T-cell (primary cell): ENCODE measurements around the gene MT1M. TPM values are rescaled to one million over a fixed set of nuclear protein-coding genes. Genes with fewer than 3 reads are reported as not detected.
"Not testable (repeated sequence)": the region's sequence is repeated elsewhere in the genome, so short reads cannot be mapped to it uniquely, and the experiment has no call there.

Experiments used
- ATAC-seq, 4 experiments: fragments of 200-7000 bp in 3 of 4; fragments of 150-1000 bp in 1 of 4; cut with Tn5 transposase; replicated peaks in 1 of 4; 1 replicate in 3 of 4; 2 replicates in 1 of 4; pipeline ENCODE4 v1.10.0; 2021; ENCODE audit warnings: moderate library complexity in 3 of 4, mild to moderate bottlenecking in 2 of 4, moderate number of reproducible peaks in 1 of 4
- CTCF ChIA-PET, 2 donors: fragments of 300-600 bp; sonication (Branson Sonifier 250); formaldehyde crosslinking; loops; one replicate each; lab custom pipeline; 2022; ENCODE audit warnings: antibody characterized with exemption in 2 of 2; lab: Charles Lee
- POLR2A ChIA-PET, 2 donors: fragments of 300-600 bp; sonication (Branson Sonifier 250); formaldehyde crosslinking; loops; one replicate each; lab custom pipeline; 2022; ENCODE audit warnings: antibody characterized with exemption in 2 of 2; lab: Charles Lee
- DNase-seq, 35 experiments: peaks; one replicate each; pipeline versions ENCODE4 v3.0.0 to v3.0.0-alpha.2; 2013 to 2023
- H3K27ac ChIP-seq: one replicate; pipeline ENCODE4 v1.5.1; 2013; ENCODE audit warnings: low read length
- H3K27me3 ChIP-seq, 2 experiments: replicated peaks in 1 of 2; 1 replicate in 1 of 2; 2 replicates in 1 of 2; pipeline versions ENCODE4 v1.6.1 to v1.7.0; 2013; ENCODE audit warnings: low read length in 1 of 2, mixed read lengths in 1 of 2; ENCODE audit not compliant: control insufficient read depth in 2 of 2, insufficient read depth in 2 of 2; ENCODE audit errors: extremely low read depth in 1 of 2
- H3K36me3 ChIP-seq, 2 donors: 1 replicate in 1 of 2; 2 replicates in 1 of 2; pipeline versions ENCODE4 v1.6.1 to v1.7.0; 2013; ENCODE audit warnings: low read length in 1 of 2; ENCODE audit not compliant: control insufficient read depth in 2 of 2, insufficient read depth in 1 of 2; ENCODE audit errors: extremely low read depth in 1 of 2
- H3K4me1 ChIP-seq, 2 experiments: 1 replicate in 1 of 2; 2 replicates in 1 of 2; pipeline versions ENCODE4 v1.6.1 to v1.7.0; 2013; ENCODE audit warnings: low read length in 2 of 2, mixed read lengths in 1 of 2; ENCODE audit not compliant: insufficient read depth in 2 of 2, control insufficient read depth in 1 of 2; ENCODE audit errors: extremely low read depth in 1 of 2
- H3K4me3 ChIP-seq, 2 donors: 1 replicate in 1 of 2; 2 replicates in 1 of 2; pipeline versions ENCODE4 v1.5.1 to v1.7.0; 2013; ENCODE audit warnings: mild to moderate bottlenecking in 2 of 2, low read length in 1 of 2, moderate library complexity in 1 of 2; ENCODE audit not compliant: control insufficient read depth in 1 of 2; ENCODE audit errors: extremely low read depth in 1 of 2
- H3K9me3 ChIP-seq: 2 replicates; pipeline ENCODE4 v1.7.0; 2013
- H3K27ac Mint-ChIP-seq, 2 donors: one replicate each; pipeline ENCODE4 v1.8.0; 2020 to 2021; ENCODE audit warnings: mild to moderate bottlenecking in 2 of 2, mixed read lengths in 2 of 2
- H3K27me3 Mint-ChIP-seq, 2 donors: one replicate each; pipeline ENCODE4 v1.8.0; 2021 to 2022; ENCODE audit warnings: mixed read lengths in 2 of 2
- H3K36me3 Mint-ChIP-seq: one replicate; pipeline ENCODE4 v1.8.0; 2021; ENCODE audit warnings: mixed read lengths
- H3K4me1 Mint-ChIP-seq, 3 donors: one replicate each; pipeline ENCODE4 v1.8.0; 2020 to 2022; ENCODE audit warnings: mixed read lengths in 3 of 3, mild to moderate bottlenecking in 1 of 3
- H3K4me3 Mint-ChIP-seq, 3 donors: one replicate each; pipeline ENCODE4 v1.8.0; 2020 to 2022; ENCODE audit warnings: mild to moderate bottlenecking in 3 of 3, mixed read lengths in 3 of 3, moderate library complexity in 3 of 3
- H3K9me3 Mint-ChIP-seq, 3 donors: one replicate each; pipeline ENCODE4 v1.8.0; 2020 to 2022; ENCODE audit warnings: mixed read lengths in 3 of 3
- WGBS: methylation state at CpG from one replicate; pipeline ENCODE4 v1.1.5; 2013; ENCODE audit warnings: missing lambda C conversion rate; ENCODE audit not compliant: insufficient coverage; 5-methylcytosine and 5-hydroxymethylcytosine counted together
- total RNA-seq, 35 experiments: library from RNA in 6 of 35; stranded (reverse) in 6 of 35; fragments of 120-200 nt in 1 of 35; gene quantifications; one replicate each; pipeline versions ENCODE4 v1.2.1 to v1.2.4 and lab custom pipeline; 2013 to 2026

MT1M gene
- total RNA-seq, 5 donors from 2014 or later (not counting 1 experiment from before 2014, with no cell fraction given) = not detected

GRCh38 chr16:56669005-56669839, 36.8 kb downstream of the MT1M start, which contains the start of gene MT1H:
Gene MT1H, plus strand, starts transcription at chr16:56669814. Its CDS starts 71 bp downstream, at chr16:56669885.
- peak in 1 of 35 experiments; percentile 14 for DNase-seq

GRCh38 chr16:56669840-56670619, 37.6 kb downstream of the MT1M start:
- no peaks in the 10 kb centered on the region for H3K9me3 ChIP-seq
- Mint-ChIP-seq H3K4me3 (peak overlapping the region in 1 of 3 donors; percentile 41), H3K4me1 (peaks cover 18 to 29% (median 23%) of the 10 kb centered on the region in 3 donors), H3K27me3 (peaks cover 37 to 75% of the 10 kb centered on the region in 2 donors), H3K27ac (no peak overlapping the region), H3K9me3 (no peaks in the 10 kb centered on the region), H3K36me3 (no peaks in the 10 kb centered on the region)
- ChIA-PET POLR2A (no interaction called here), CTCF (interaction anchor here in 1 of 2 donors (0.6 kb wide), 1 partner anchor 74 kb away, joined by 3 read pairs; no protein-coding TSS in a partner anchor)
- peaks cover 0 to 21% of the 10 kb centered on the region in 2 experiments for H3K4me1 ChIP-seq
- no peak overlapping the region for H3K27ac ChIP-seq
- H3K4me3 ChIP-seq = no peak overlapping the region
- no peak for DNase-seq
- peaks cover 22 to 53% of the 10 kb centered on the region in 2 experiments for H3K27me3 ChIP-seq
- no peak for ATAC-seq
- 49% methylated on average over 9 of the region's 19 CpGs for WGBS
- no peaks in the 10 kb centered on the region for H3K36me3 ChIP-seq

More at GRCh38 chr16:56669005-56669839, 36.8 kb downstream of the MT1M start, which contains the start of gene MT1H:
- no peaks in the 10 kb centered on the region for H3K9me3 ChIP-seq
- WGBS = 16% methylated on average over 35 of the region's 38 CpGs
- H3K36me3 ChIP-seq = no peaks in the 10 kb centered on the region
- peaks cover 17 to 27% (median 20%) of the 10 kb centered on the region in 3 donors for H3K4me1 Mint-ChIP-seq
- H3K27me3 Mint-ChIP-seq = peaks cover 38 to 75% of the 10 kb centered on the region in 2 donors
- H3K36me3 Mint-ChIP-seq = peaks cover 3% of the 10 kb centered on the region
- peaks cover 0 to 21% of the 10 kb centered on the region in 2 experiments for H3K4me1 ChIP-seq
- no peak within 1 kb of the TSS for H3K27ac Mint-ChIP-seq
- peak within 1 kb of the TSS in 1 of 3 donors; percentile 65 for H3K4me3 Mint-ChIP-seq
- CTCF ChIA-PET = interaction anchor here (0.6 kb wide), 2 partner anchors 73 to 1957 kb away, joined by 3 to 9 read pairs; no protein-coding TSS in a partner anchor
- POLR2A ChIA-PET = interaction anchor here in 1 of 2 donors (0.7 kb wide), 1 partner anchor 11 kb away, joined by 3 read pairs; no protein-coding TSS in a partner anchor
- ATAC-seq = peak in 3 of 4 experiments; percentile 28 to 40 (median 36)
- H3K9me3 Mint-ChIP-seq = no peaks in the 10 kb centered on the region
- no peak within 1 kb of the TSS for H3K27ac ChIP-seq
- no peak within 1 kb of the TSS for H3K4me3 ChIP-seq
- peaks cover 27 to 56% of the 10 kb centered on the region in 2 experiments for H3K27me3 ChIP-seq

GRCh38 chr16:56670620-56670934, 38.1 kb downstream of the MT1M start:
- H3K4me3 ChIP-seq = no peak overlapping the region
- no peak overlapping the region for H3K27ac ChIP-seq
- H3K36me3 Mint-ChIP-seq = no peaks in the 10 kb centered on the region
- peaks cover 20 to 58% of the 10 kb centered on the region in 2 experiments for H3K27me3 ChIP-seq
- ATAC-seq (no peak), DNase-seq (no peak)
- no peaks in the 10 kb centered on the region for H3K9me3 Mint-ChIP-seq
- no peaks in the 10 kb centered on the region for H3K9me3 ChIP-seq
- WGBS = no CpG with 5 or more reads among the region's 2 CpGs
- ChIA-PET POLR2A (no interaction called here), CTCF (interaction anchor here in 1 of 2 donors (0.6 kb wide), 1 partner anchor 17 kb away, joined by 3 read pairs; no protein-coding TSS in a partner anchor)
- H3K4me3 Mint-ChIP-seq = no peak overlapping the region
- peaks cover 23 to 35% (median 27%) of the 10 kb centered on the region in 3 donors for H3K4me1 Mint-ChIP-seq
- peaks cover 37 to 75% of the 10 kb centered on the region in 2 donors for H3K27me3 Mint-ChIP-seq
- no peaks in the 10 kb centered on the region for H3K36me3 ChIP-seq
- H3K27ac Mint-ChIP-seq = no peak overlapping the region
- H3K4me1 ChIP-seq = peaks cover 3 to 26% of the 10 kb centered on the region in 2 experiments

GRCh38 chr16:56671691-56672090, 39.2 kb downstream of the MT1M start:
- peaks cover 37 to 68% of the 10 kb centered on the region in 2 donors for H3K27me3 Mint-ChIP-seq
- H3K27ac ChIP-seq, H3K36me3 Mint-ChIP-seq, ATAC-seq, DNase-seq, H3K27ac Mint-ChIP-seq, POLR2A ChIA-PET, H3K4me3 ChIP-seq, H3K9me3 ChIP-seq, H3K4me3 Mint-ChIP-seq, H3K36me3 ChIP-seq, H3K9me3 Mint-ChIP-seq: not testable (repeated sequence)
- peaks cover 27 to 40% (median 35%) of the 10 kb centered on the region in 3 donors for H3K4me1 Mint-ChIP-seq
- Histone ChIP-seq H3K27me3 (peaks cover 20 to 62% of the 10 kb centered on the region in 2 experiments), H3K4me1 (peaks cover 3 to 34% of the 10 kb centered on the region in 2 experiments)
- WGBS = no CpG with 5 or more reads among the region's 2 CpGs
- CTCF ChIA-PET = interaction anchor here in 1 of 2 donors (0.6 kb wide), 1 partner anchor 29 kb away, joined by 3 read pairs; no protein-coding TSS in a partner anchor

GRCh38 chr16:56672171-56672570, 39.7 kb downstream of the MT1M start:
- CTCF ChIA-PET = interaction anchor here in 1 of 2 donors (0.6 kb wide), 1 partner anchor 28 kb away, joined by 3 read pairs; no protein-coding TSS in a partner anchor
- H3K27me3 Mint-ChIP-seq = peaks cover 37 to 66% of the 10 kb centered on the region in 2 donors

More at GRCh38 chr16:56672171-56672570, 39.7 kb downstream of the MT1M start:
- DNase-seq, H3K27ac ChIP-seq, H3K36me3 Mint-ChIP-seq, H3K4me3 ChIP-seq, H3K4me3 Mint-ChIP-seq, H3K9me3 ChIP-seq, POLR2A ChIA-PET, H3K9me3 Mint-ChIP-seq, ATAC-seq, H3K36me3 ChIP-seq, H3K27ac Mint-ChIP-seq: not testable (repeated sequence)
- Histone ChIP-seq H3K27me3 (peaks cover 20 to 61% of the 10 kb centered on the region in 2 experiments), H3K4me1 (peaks cover 3 to 34% of the 10 kb centered on the region in 2 experiments)
- H3K4me1 Mint-ChIP-seq = peaks cover 27 to 40% (median 35%) of the 10 kb centered on the region in 3 donors
- WGBS = no CpG with 5 or more reads among the region's 3 CpGs
